ENCODE results near the gene OR10A6. TPM values are rescaled to one million over a fixed set of nuclear protein-coding genes. Genes with fewer than 3 reads are reported as not detected.

The OR10A6 gene
- total and polyA plus RNA-seq, 8 donors = not detected

DNA sequence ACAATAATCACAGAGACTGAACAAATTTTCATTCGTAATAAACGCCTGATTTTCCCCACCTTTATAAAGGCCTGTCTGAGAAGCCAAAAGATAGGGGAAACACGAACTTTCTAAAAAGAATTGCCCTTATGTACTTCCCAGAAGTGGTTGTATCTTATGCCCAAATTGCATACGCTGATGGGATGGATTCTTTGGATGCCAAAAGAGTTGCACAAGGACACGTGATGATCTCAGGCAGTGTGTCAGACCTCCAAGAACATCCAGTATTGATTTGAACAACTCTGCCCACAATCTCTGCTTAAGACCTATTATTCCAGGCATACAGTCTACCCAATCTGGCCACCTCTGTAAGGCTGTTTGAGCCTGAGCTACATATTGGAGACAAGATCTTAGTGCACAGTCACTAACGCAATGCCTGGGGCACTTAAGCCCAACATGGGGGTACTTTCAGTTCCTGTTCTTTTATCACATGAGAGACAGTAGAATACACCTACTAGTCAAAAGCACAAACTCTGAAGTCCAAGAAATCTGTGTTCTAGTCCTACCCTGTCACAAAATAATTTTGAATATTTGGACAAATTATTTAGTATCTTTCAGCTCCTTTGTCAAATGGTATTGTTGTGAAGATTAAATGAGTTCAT, 38.9 kb downstream of the OR10A6 start:
- TF ChIP-seq, protein P1, sequence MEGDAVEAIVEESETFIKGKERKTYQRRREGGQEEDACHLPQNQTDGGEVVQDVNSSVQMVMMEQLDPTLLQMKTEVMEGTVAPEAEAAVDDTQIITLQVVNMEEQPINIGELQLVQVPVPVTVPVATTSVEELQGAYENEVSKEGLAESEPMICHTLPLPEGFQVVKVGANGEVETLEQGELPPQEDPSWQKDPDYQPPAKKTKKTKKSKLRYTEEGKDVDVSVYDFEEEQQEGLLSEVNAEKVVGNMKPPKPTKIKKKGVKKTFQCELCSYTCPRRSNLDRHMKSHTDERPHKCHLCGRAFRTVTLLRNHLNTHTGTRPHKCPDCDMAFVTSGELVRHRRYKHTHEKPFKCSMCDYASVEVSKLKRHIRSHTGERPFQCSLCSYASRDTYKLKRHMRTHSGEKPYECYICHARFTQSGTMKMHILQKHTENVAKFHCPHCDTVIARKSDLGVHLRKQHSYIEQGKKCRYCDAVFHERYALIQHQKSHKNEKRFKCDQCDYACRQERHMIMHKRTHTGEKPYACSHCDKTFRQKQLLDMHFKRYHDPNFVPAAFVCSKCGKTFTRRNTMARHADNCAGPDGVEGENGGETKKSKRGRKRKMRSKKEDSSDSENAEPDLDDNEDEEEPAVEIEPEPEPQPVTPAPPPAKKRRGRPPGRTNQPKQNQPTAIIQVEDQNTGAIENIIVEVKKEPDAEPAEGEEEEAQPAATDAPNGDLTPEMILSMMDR (IDR thresholded peaks at IDR 0.05) = no peak

DNA sequence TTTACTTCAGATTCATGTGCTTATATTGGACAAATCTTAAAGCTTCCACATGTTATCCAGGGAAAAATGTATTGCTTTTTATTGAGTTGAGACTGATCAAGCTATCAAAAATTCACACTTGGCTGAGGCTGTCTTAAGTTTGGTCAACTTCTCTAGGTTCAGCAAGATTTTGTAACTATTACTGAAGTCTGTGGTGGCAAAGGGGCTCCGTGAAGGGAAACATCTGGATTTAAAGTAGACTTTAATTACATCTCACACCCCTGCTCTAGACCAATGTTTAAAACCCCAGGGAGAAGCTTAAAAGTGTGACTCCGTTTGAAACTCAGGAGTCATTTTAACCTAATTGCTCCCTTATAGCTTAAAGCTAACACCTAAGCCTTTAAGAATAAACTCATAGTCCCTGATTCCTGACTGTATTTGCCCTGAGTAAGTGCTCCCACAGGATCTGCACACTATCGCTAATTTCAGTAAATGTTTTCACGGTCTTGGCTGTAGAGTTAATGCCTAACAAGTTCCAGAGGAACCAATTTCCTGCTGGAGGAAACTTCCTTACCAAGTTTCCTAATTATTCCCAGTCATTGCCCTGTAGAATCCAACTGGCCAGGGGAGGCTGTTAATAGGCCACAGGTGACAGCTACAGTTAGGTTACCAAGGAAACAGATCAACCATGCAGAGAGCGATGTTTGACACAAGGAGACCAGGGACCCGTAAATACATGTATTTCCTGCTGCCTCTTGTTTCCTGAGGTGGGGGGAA, 40.5 kb downstream of the OR10A6 start:
- FAIRE-seq (no peak), ATAC-seq (no peak), DNase-seq (no peak)
- Histone ChIP-seq H3K36me3 (no peaks in the 10 kb centered on the region), H3K9me3 (no peaks in the 10 kb centered on the region), H3K4me1 (peaks cover 8 to 23% (median 23%) of the 10 kb centered on the region in 3 donors), H3K27me3 (no peaks in the 10 kb centered on the region), H3K4me3 (no peak overlapping the region), H3K27ac (no peak overlapping the region)
- 16 to 17% methylated on average over 6 of the region's 6 CpGs for WGBS, 2 donors
- intact Hi-C loops (cut with DNase I) = loop anchor here in 1 of 3 donors (5.0 kb wide), 1 partner anchor 97 kb away; the partner anchor contains the start of gene EIF3F
- TF ChIP-seq, protein P1 (IDR thresholded peaks at IDR 0.05) = no peak

More for the DNA sequence above, 38.9 kb downstream of the OR10A6 start:
- Histone ChIP-seq H3K27me3 (no peaks in the 10 kb centered on the region), H3K9me3 (no peaks in the 10 kb centered on the region), H3K4me1 (peaks cover 19 to 37% (median 36%) of the 10 kb centered on the region in 3 donors), H3K36me3 (no peaks in the 10 kb centered on the region), H3K27ac (no peak overlapping the region), H3K4me3 (no peak overlapping the region)
- ATAC-seq (no peak), FAIRE-seq (no peak), DNase-seq (no peak)
- 22 to 32% methylated on average over 6 of the region's 6 CpGs for WGBS, 2 donors
- intact Hi-C loops (cut with DNase I) = loop anchor here in 1 of 3 donors (5.0 kb wide), 1 partner anchor 95 kb away; the partner anchor contains the start of gene EIF3F

DNA sequence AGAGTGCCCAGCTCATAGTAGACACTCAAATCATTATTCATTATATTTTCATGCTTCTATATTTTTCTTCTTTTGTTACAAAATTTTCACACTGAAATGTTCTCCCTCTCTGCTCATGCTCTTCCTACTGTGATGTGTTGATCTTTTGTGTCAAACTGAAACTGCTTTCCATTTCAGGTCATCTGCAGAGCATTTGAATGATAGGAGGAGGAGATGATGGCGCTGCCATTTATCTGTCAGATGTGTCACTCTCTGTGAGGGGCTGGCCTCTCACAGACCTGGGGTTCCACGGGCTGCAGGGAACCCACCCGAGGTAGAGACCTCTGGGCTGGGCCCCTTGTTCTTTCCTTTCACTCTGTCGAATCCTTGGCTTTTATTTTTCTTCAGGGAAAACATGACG, 41.1 kb downstream of the OR10A6 start:
- intact Hi-C loops (cut with DNase I) = loop anchor here in 1 of 3 donors (5.0 kb wide), 1 partner anchor 97 kb away; the partner anchor contains the start of gene EIF3F
- no peak for FAIRE-seq
- 34 to 48% methylated on average over 5 of the region's 5 CpGs for WGBS, 2 donors

DNA sequence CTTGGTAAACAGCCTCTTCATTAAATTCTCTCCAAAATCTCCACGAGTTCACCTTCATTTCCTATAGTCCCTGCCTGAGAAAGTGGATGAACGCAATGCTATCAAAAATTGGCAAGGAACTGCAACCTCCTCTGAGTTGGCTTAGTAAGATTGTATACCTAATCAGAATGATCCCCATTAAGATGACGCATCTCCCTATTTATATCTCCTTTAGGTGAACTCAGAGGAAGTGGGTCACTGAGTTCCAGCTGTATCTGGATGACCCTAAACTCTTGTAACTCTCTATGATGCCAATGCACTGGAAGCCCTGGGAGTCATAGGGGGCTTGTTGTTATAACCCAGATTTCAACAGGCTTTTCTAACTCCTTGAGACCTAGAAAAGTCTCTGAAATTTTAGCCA, 48.2 kb downstream of the OR10A6 start:
- H3K9me3 ChIP-seq = no peaks in the 10 kb centered on the region
- H3K36me3 ChIP-seq = no peaks in the 10 kb centered on the region
- TF ChIP-seq, protein P1 (IDR thresholded peaks at IDR 0.05) = no peak
- no peak for FAIRE-seq
- H3K27me3 ChIP-seq = no peaks in the 10 kb centered on the region
- H3K4me1 ChIP-seq = no peaks in the 10 kb centered on the region
- intact Hi-C loops (cut with DNase I) = no loop called here
- 40 to 55% methylated on average over 3 of the region's 3 CpGs for WGBS, 2 donors
- no peak for DNase-seq
- no peak for ATAC-seq
- H3K4me3 ChIP-seq = no peak overlapping the region
- no peak overlapping the region for H3K27ac ChIP-seq

More for the DNA sequence above, 41.1 kb downstream of the OR10A6 start:
- H3K27me3 ChIP-seq = no peaks in the 10 kb centered on the region
- H3K4me3 ChIP-seq = no peak overlapping the region
- H3K27ac ChIP-seq = no peak overlapping the region
- ATAC-seq (no peak), DNase-seq (no peak)
- no peaks in the 10 kb centered on the region for H3K9me3 ChIP-seq
- peaks cover 7 to 21% (median 19%) of the 10 kb centered on the region in 3 donors for H3K4me1 ChIP-seq
- H3K36me3 ChIP-seq = no peaks in the 10 kb centered on the region
- TF ChIP-seq, protein P1 (IDR thresholded peaks at IDR 0.05) = no peak

Other genes starting within 250 kb of the OR10A6 start
- gene OVCH2, start 224.8 kb downstream of the OR10A6 start, total RNA-seq = under 1 TPM in 1 of 6 donors, not detected in 5; 0.28 TPM
- gene OVCH2, start 224.8 kb downstream of the OR10A6 start, polyA plus RNA-seq = under 1 TPM in 1 of 2 donors, not detected in 1; 0.05 TPM
- not detected for gene OR5P2, start 134.3 kb downstream of the OR10A6 start, total RNA-seq
- not detected for gene OR5P2, start 134.3 kb downstream of the OR10A6 start, polyA plus RNA-seq
- gene OR5P3, start 100.4 kb downstream of the OR10A6 start, total RNA-seq = under 1 TPM in 1 of 6 donors, not detected in 5; 0.16 TPM
- gene OR5P3, start 100.4 kb downstream of the OR10A6 start, polyA plus RNA-seq = not detected
- not detected for gene OR10A3, start 10.4 kb upstream of the OR10A6 start, total RNA-seq
- not detected for gene OR10A3, start 10.4 kb upstream of the OR10A6 start, polyA plus RNA-seq
- gene NLRP10, start 34.2 kb upstream of the OR10A6 start, total RNA-seq = not detected
- under 1 TPM in 1 of 2 donors, not detected in 1; 0.05 TPM for gene NLRP10, start 34.2 kb upstream of the OR10A6 start, polyA plus RNA-seq
- gene EIF3F, start 56.1 kb upstream of the OR10A6 start, total RNA-seq = 100 to 1,000 TPM; 132 to 201 (median 175) TPM
- gene EIF3F, start 56.1 kb upstream of the OR10A6 start, polyA plus RNA-seq = 100 to 1,000 TPM; 106 to 189 TPM
- 1 to 10 TPM in 5 of 6 donors, under 1 TPM in 1; 0.83 to 2.2 (median 1.6) TPM for gene TUB, start 149.9 kb upstream of the OR10A6 start, total RNA-seq
- gene TUB, start 149.9 kb upstream of the OR10A6 start, polyA plus RNA-seq = 1 to 10 TPM in 1 of 2 donors, under 1 TPM in 1; 0.68 to 1.3 TPM
- gene RIC3, start 237.8 kb upstream of the OR10A6 start, total RNA-seq = 10 to 100 TPM; 11.3 to 20.5 (median 15.6) TPM
- 10 to 100 TPM; 22.4 to 49.9 TPM for gene RIC3, start 237.8 kb upstream of the OR10A6 start, polyA plus RNA-seq